Measurements from ENCODE around the gene RAB7A. TPM values are rescaled to one million over a fixed set of nuclear protein-coding genes. Genes with fewer than 3 reads are reported as not detected.

RAB7A gene
- polyA plus RNA-seq, 3 donors = 192 to 261 (median 223) TPM

DNA sequence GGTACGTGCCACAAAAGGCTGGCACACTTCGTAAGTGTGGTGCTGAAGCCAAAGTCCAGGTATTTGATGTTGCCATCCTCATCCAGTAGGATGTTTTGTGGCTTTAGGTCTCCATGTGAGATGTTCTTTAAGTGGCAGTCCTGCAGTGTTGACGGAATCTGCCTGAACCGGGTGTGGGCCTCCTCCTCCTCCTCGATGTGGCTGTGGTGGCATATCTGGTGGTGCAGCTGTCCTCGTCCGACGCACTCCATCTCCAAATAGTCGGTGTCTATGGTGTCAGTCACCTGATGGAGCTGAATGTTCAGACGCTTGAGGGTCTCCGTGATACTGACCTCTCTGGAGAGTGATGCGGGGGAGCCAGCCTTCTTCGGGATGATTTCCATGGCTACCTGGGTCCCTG is 123.0 kb downstream of the RAB7A start:
- TF ChIP-seq, protein P1, sequence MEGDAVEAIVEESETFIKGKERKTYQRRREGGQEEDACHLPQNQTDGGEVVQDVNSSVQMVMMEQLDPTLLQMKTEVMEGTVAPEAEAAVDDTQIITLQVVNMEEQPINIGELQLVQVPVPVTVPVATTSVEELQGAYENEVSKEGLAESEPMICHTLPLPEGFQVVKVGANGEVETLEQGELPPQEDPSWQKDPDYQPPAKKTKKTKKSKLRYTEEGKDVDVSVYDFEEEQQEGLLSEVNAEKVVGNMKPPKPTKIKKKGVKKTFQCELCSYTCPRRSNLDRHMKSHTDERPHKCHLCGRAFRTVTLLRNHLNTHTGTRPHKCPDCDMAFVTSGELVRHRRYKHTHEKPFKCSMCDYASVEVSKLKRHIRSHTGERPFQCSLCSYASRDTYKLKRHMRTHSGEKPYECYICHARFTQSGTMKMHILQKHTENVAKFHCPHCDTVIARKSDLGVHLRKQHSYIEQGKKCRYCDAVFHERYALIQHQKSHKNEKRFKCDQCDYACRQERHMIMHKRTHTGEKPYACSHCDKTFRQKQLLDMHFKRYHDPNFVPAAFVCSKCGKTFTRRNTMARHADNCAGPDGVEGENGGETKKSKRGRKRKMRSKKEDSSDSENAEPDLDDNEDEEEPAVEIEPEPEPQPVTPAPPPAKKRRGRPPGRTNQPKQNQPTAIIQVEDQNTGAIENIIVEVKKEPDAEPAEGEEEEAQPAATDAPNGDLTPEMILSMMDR (IDR thresholded peaks at IDR 0.05) = no peak
- peaks cover 4 to 18% (median 13%) of the 10 kb centered on the region in 7 donors for H3K9me3 Mint-ChIP-seq
- H3K27ac Mint-ChIP-seq = no peak overlapping the region

DNA sequence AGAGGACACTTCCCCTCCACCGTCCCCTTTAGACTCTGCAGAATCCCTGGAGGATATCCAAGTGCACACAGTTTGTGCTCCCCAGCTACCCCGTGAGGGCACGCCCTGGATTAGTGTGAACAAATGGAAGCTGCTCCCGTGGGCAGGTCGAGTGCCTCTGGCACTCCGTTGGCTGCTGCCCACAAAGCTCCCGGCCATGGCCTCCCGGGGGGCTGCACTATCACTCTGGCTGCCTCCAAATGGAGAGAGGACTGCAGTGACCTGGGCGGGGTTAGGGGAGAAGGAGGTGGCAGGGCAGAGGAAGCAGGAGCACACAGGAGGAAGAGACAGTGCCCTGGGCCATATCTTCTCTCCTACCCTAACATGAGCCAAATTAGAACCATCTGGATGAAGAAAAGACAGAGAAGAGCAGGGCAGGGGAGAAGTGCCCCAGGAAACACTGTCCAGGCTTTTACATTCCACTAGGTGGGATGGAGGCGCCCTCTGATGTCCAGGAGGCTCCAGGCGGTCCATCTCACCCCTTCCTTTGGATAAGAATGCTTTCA is 124.0 kb downstream of the RAB7A start:
- Histone ChIP-seq H3K4me2 (replicated peaks; ENCODE audit: extremely low read depth, low read length, poor library complexity, severe bottlenecking) (no peak overlapping the region), H3K27me3 (ENCODE audit: control insufficient read depth in 2 of 2, insufficient read depth in 2 of 2, low read length in 2 of 2) (no peaks in the 10 kb centered on the region), H3K27ac (ENCODE audit: low read depth in 1 of 2, low read length in 2 of 2) (peak overlapping the region in 1 of 2 donors; percentile 51), H3K4me1 (ENCODE audit: control insufficient read depth in 1 of 2, insufficient read depth in 2 of 2, low read length in 2 of 2) (peaks cover 67 to 76% of the 10 kb centered on the region in 2 donors), H2AFZ (ENCODE audit: insufficient read depth, low read depth, low read length, poor library complexity, severe bottlenecking) (peak overlapping the region; percentile 48), H3K9me3 (replicated peaks in 1 of 2; ENCODE audit: control insufficient read depth in 1 of 2, insufficient read depth in 1 of 2, low read length in 2 of 2) (peaks cover 0 to 20% of the 10 kb centered on the region in 2 donors), H3K9ac (ENCODE audit: insufficient read depth, low read length, poor library complexity, severe bottlenecking) (no peak overlapping the region), H3K79me2 (ENCODE audit: insufficient read depth, low read length) (no peaks in the 10 kb centered on the region), H3K4me3 (replicated peaks in 1 of 3; ENCODE audit: low read depth in 2 of 3, low read length in 3 of 3) (no peak overlapping the region), H4K20me1 (ENCODE audit: insufficient read depth, low read length) (no peaks in the 10 kb centered on the region), H3K36me3 (replicated peaks in 1 of 2; ENCODE audit: control insufficient read depth in 1 of 2, insufficient read depth in 2 of 2, low read length in 2 of 2) (no peaks in the 10 kb centered on the region)
- Mint-ChIP-seq H3K27ac (peak overlapping the region in 4 of 7 donors; percentile 20 to 70 (median 52)), H3K27me3 (ENCODE audit: low read depth in 3 of 3) (peaks cover 0 to 3% (median 0%) of the 10 kb centered on the region in 3 donors), H3K36me3 (peaks cover 1 to 7% of the 10 kb centered on the region in 2 donors), H3K4me1 (peaks cover 61% of the 10 kb centered on the region), H3K4me3 (no peak overlapping the region), H3K9me3 (peaks cover 8 to 24% (median 19%) of the 10 kb centered on the region in 7 donors)
- TF ChIP-seq, protein P1 (IDR thresholded peaks at IDR 0.05) = no peak
- no peak for DNase-seq
- 68% methylated on average over 8 of the region's 11 CpGs for WGBS (ENCODE audit: insufficient coverage)
- intact Hi-C loops (cut with micrococcal nuclease) = loop anchor here in 1 of 2 donors (5.0 kb wide), 1 partner anchor 38 kb away; no protein-coding TSS in a partner anchor

More for the DNA sequence above, 123.0 kb downstream of the RAB7A start:
- Mint-ChIP-seq H3K36me3 (peaks cover 0 to 2% of the 10 kb centered on the region in 2 donors), H3K4me1 (peaks cover 55% of the 10 kb centered on the region), H3K27me3 (ENCODE audit: low read depth in 3 of 3) (peaks cover 0 to 3% (median 0%) of the 10 kb centered on the region in 3 donors), H3K4me3 (no peak overlapping the region)
- no peaks in the 10 kb centered on the region for H3K79me2 ChIP-seq (ENCODE audit: insufficient read depth, low read length)
- no peak overlapping the region for H3K4me2 ChIP-seq (replicated peaks; ENCODE audit: extremely low read depth, low read length, poor library complexity, severe bottlenecking)
- H3K9me3 ChIP-seq (replicated peaks in 1 of 2; ENCODE audit: control insufficient read depth in 1 of 2, insufficient read depth in 1 of 2, low read length in 2 of 2) = peaks cover 0 to 15% of the 10 kb centered on the region in 2 donors
- intact Hi-C loops (cut with micrococcal nuclease) = loop anchor here in 1 of 2 donors (5.0 kb wide), 1 partner anchor 37 kb away; no protein-coding TSS in a partner anchor
- no peak for DNase-seq
- WGBS (ENCODE audit: insufficient coverage) = 97% methylated on average over 12 of the region's 13 CpGs
- no peak overlapping the region for H3K4me3 ChIP-seq (replicated peaks in 1 of 3; ENCODE audit: low read depth in 2 of 3, low read length in 3 of 3)
- no peaks in the 10 kb centered on the region for H3K27me3 ChIP-seq (ENCODE audit: control insufficient read depth in 2 of 2, insufficient read depth in 2 of 2, low read length in 2 of 2)
- no peaks in the 10 kb centered on the region for H3K36me3 ChIP-seq (replicated peaks in 1 of 2; ENCODE audit: control insufficient read depth in 1 of 2, insufficient read depth in 2 of 2, low read length in 2 of 2)
- peaks cover 61 to 70% of the 10 kb centered on the region in 2 donors for H3K4me1 ChIP-seq (ENCODE audit: control insufficient read depth in 1 of 2, insufficient read depth in 2 of 2, low read length in 2 of 2)
- no peak overlapping the region for H3K27ac ChIP-seq (ENCODE audit: low read depth in 1 of 2, low read length in 2 of 2)
- no peak overlapping the region for H3K9ac ChIP-seq (ENCODE audit: insufficient read depth, low read length, poor library complexity, severe bottlenecking)
- H4K20me1 ChIP-seq (ENCODE audit: insufficient read depth, low read length) = no peaks in the 10 kb centered on the region
- H2AFZ ChIP-seq (ENCODE audit: insufficient read depth, low read depth, low read length, poor library complexity, severe bottlenecking) = no peak overlapping the region

All from CD14-positive monocyte (primary cell).